NCI-H460 (cell line): ENCODE data around the gene SLC39A12. TPM values are rescaled to one million over a fixed set of nuclear protein-coding genes. Genes with fewer than 3 reads are reported as not detected.
"Not testable (repeated sequence)": the region's sequence is repeated elsewhere in the genome, so short reads cannot be mapped to it uniquely, and the experiment has no call there.

Source experiments
- DNase-seq: peaks from one replicate; pipeline ENCODE4 v3.0.0-alpha.2; 2016; ENCODE audit warnings: low read depth; ENCODE audit errors: extremely low read depth
- polyA plus RNA-seq: library from polyadenylated mRNA; depleted of rRNA; stranded (reverse); fragments of >200 nt; gene quantifications from 2 replicates; pipeline ENCODE4 v1.2.3, GENCODE V29; 2014; cell fraction: nucleus; rRNA removed
- total RNA-seq: library from RNA; depleted of rRNA; stranded (reverse); fragments of >200 nt; shearing (Covaris generic); gene quantifications from 2 replicates; pipeline ENCODE4 v1.2.3, GENCODE V29; 2014; rRNA removed

The SLC39A12 gene
- not detected in 2 replicates for total RNA-seq
- polyA plus RNA-seq: not detected in 2 replicates

- no peak for DNase-seq
Observed at GRCh38 chr10:17951868-17952371, at the start of gene SLC39A12. TSS of gene SLC39A12 (plus strand) at chr10:17951918. CDS start at chr10:17953277, 1,359 bp downstream.

GRCh38 chr10:17904564-17904963, 47.2 kb upstream of the SLC39A12 start:
- DNase-seq: no peak

- DNase-seq: no peak
Observed at GRCh38 chr10:17905491-17905890, 46.2 kb upstream of the SLC39A12 start.

- no peak for DNase-seq
Observed at GRCh38 chr10:17906002-17906401, 45.7 kb upstream of the SLC39A12 start.

- DNase-seq: no peak
Observed at GRCh38 chr10:17907641-17908040, 44.1 kb upstream of the SLC39A12 start.

- peak; percentile 38 for DNase-seq
Observed at GRCh38 chr10:17910125-17910789, 41.5 kb upstream of the SLC39A12 start.

GRCh38 chr10:17912754-17913153, 39.0 kb upstream of the SLC39A12 start:
- DNase-seq: no peak

GRCh38 chr10:17913604-17914003, 38.1 kb upstream of the SLC39A12 start:
- DNase-seq: no peak

- no peak for DNase-seq
Observed at GRCh38 chr10:17914169-17915045, 37.3 kb upstream of the SLC39A12 start.

- no peak for DNase-seq
Observed at GRCh38 chr10:17915181-17915580, 36.5 kb upstream of the SLC39A12 start.

- DNase-seq: no peak
Observed at GRCh38 chr10:17918187-17918903, 33.4 kb upstream of the SLC39A12 start.

- no peak for DNase-seq
Observed at GRCh38 chr10:17921378-17921777, 30.3 kb upstream of the SLC39A12 start.

- DNase-seq: no peak
Observed at GRCh38 chr10:17923728-17924127, 28.0 kb upstream of the SLC39A12 start.

- no peak for DNase-seq
Observed at GRCh38 chr10:17943033-17943745, 8.5 kb upstream of the SLC39A12 start.

- not testable (repeated sequence) for DNase-seq
Observed at GRCh38 chr10:17950269-17950668, 1.4 kb upstream of the SLC39A12 start.

- no peak for DNase-seq
Observed at GRCh38 chr10:17950726-17951125, 992 bp upstream of the SLC39A12 start.

GRCh38 chr10:17954372-17954771, 2.7 kb downstream of the SLC39A12 start:
- DNase-seq: not testable (repeated sequence)

- DNase-seq: no peak
Observed at GRCh38 chr10:17954861-17955260, 3.1 kb downstream of the SLC39A12 start.

- no peak for DNase-seq
Observed at GRCh38 chr10:17958049-17958448, 6.3 kb downstream of the SLC39A12 start.

- no peak for DNase-seq
Observed at GRCh38 chr10:17959870-17960269, 8.2 kb downstream of the SLC39A12 start.
